IMR-90 (cell line): ENCODE results near the gene OPCML.

Experiments used
- CEBPB ChIP-seq: IDR thresholded peaks from 2 replicates; pipeline ENCODE4 v1.6.1; 2012; ENCODE audit warnings: low read depth, low read length, improper control_type of control experiment
- CTCF ChIP-seq: conservative IDR thresholded peaks from 2 replicates; pipeline ENCODE4 v1.5.1; 2012; ENCODE audit warnings: mild to moderate bottlenecking, low read depth, low read length, improper control_type of control experiment
- MAZ ChIP-seq: IDR thresholded peaks from 2 replicates; pipeline ENCODE4 v1.6.1; 2012; ENCODE audit warnings: low read depth, mild to moderate bottlenecking, low read length, improper control_type of control experiment, moderate library complexity, borderline replicate concordance
- MXI1 ChIP-seq: IDR thresholded peaks from 2 replicates; pipeline ENCODE4 v1.6.1; 2012; ENCODE audit warnings: low read depth, mild to moderate bottlenecking, low read length, moderate library complexity, borderline replicate concordance
- POLR2A ChIP-seq: IDR thresholded peaks from 2 replicates; pipeline ENCODE4 v1.6.1; 2012; ENCODE audit warnings: mild to moderate bottlenecking, low read depth, low read length
- RAD21 ChIP-seq: IDR thresholded peaks from 2 replicates; pipeline ENCODE4 v1.6.1; 2012; ENCODE audit warnings: low read length, improper control_type of control experiment
- RCOR1 ChIP-seq: IDR thresholded peaks from 2 replicates; pipeline ENCODE4 v1.6.1; 2012; ENCODE audit warnings: mild to moderate bottlenecking, low read length, improper control_type of control experiment; ENCODE audit not compliant: insufficient replicate concordance
- USF2 ChIP-seq: fragments of 150-350 bp; IDR thresholded peaks from 2 replicates; pipeline ENCODE4 v1.6.1; 2017; ENCODE audit warnings: mild to moderate bottlenecking, antibody characterized with exemption, low read length, low read depth

DNA sequence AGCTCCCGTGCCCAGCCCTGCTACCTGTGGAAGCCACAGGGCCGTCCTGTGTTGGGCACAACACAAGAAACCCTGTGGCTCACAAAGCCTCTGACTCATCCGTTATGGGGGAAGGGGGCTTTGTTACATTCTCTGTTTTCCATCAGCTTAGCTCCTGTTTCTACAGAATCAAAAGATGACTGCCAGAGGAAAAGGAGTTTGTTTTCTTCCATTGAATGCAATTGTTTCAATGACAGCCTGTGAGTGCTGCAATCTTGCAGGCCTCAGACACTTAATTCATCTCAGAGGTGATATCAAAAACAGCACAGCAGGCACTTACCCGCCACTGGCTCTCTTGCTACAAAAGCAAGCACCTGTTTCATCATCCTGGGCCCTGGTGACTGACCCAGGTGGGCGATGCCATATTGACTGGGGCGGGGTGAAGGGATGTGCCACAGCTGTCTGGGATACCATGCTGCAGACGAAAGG is 194.3 kb downstream of the OPCML start:
- no peak for TF ChIP-seq CTCF
- TF ChIP-seq POLR2A, result no peak
- no peak for TF ChIP-seq RAD21
- TF ChIP-seq RCOR1, result no peak
- no peak for TF ChIP-seq MXI1
- TF ChIP-seq USF2, result no peak
- no peak for TF ChIP-seq MAZ
- no peak for TF ChIP-seq CEBPB
